ENCODE data around the gene PRPF39. TPM values are rescaled to one million over a fixed set of nuclear protein-coding genes. Genes with fewer than 3 reads are reported as not detected.

Gene PRPF39
- total and polyA plus RNA-seq, 2 of the 13 experiments (the other 11 are each of a cell fraction or from before 2014, with no cell fraction given) = 44.2 to 65.0 TPM

DNA sequence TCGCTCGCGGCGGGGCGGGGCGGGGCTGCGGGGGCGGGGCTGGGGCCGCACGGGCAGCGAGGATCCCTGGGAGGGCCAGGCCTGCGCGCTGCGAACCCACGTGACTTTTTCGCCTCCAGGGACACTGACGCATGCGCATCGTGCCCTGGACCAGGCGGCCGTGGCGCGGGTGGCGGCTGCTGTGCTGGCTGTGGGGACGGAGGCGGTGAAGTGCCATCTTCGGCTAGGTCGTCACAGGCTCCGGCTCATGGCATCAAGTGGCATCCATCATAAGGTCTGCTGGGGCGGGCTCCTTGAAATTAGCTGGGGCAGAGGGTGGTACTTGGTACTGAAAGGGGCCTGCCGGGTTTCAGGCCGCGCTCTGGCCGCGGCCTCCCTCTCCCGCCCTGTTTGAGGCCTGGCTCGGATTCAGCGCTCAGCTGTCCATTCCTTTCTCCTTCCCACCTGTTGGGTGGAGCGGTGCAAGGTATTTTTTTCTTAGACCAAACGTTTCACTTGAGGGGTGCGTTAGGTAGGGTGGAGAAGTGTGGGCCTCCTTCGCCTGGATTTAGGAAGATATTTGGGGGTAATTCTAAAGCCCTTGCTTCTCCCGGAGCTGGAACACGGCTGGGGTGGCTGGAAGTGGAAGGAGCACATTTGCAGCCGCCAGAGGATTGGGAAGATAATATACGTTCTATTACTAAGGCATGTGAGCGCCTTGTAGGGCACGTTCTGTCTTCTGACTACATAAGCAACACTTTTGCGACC is at the start of gene PRPF39 (continued):
- TF ChIP-seq ZSCAN9 (CRISPR knock-in tag; IDR thresholded peaks at IDR 0.05; ENCODE audit: borderline replicate concordance) = 0 out of 2 replicates have a peak, but pooled peaks have one; percentile 26
- TF ChIP-seq ZNF235 (CRISPR knock-in tag; IDR thresholded peaks at IDR 0.05; ENCODE audit: borderline replicate concordance) = no peak
- TF ChIP-seq MYNN (CRISPR knock-in tag; IDR thresholded peaks at IDR 0.05; ENCODE audit: low read depth) = no peak
- no peak; the same call in 1 of the 2 replicates for TF ChIP-seq NFKB2 (CRISPR knock-in tag; IDR thresholded peaks at IDR 0.05; ENCODE audit: borderline replicate concordance)
- TF ChIP-seq SP140L (CRISPR knock-in tag; IDR thresholded peaks at IDR 0.05; ENCODE audit: borderline replicate concordance) = no peak
- TF ChIP-seq ZSCAN21 (CRISPR knock-in tag; IDR thresholded peaks at IDR 0.05; ENCODE audit: borderline replicate concordance) = no peak
- no peak for TF ChIP-seq ZNF569 (CRISPR knock-in tag; IDR thresholded peaks at IDR 0.05; ENCODE audit: borderline replicate concordance)
- TF ChIP-seq GTF2F1 (IDR thresholded peaks at IDR 0.05; ENCODE audit: low read length) = 0 out of 2 replicates have a peak, but pooled peaks have one; percentile 23
- TF ChIP-seq NR2F6 (IDR thresholded peaks at IDR 0.05) = no peak
- TF ChIP-seq NR2F6 (CRISPR knock-in tag; IDR thresholded peaks at IDR 0.05) = no peak
- peak; percentile 74; the same call in 1 of the 2 replicates for TF ChIP-seq TMF1 (CRISPR knock-in tag; IDR thresholded peaks at IDR 0.05; ENCODE audit: low read depth)
- peak; percentile 53 for TF ChIP-seq RAD21 (CRISPR knock-in tag; IDR thresholded peaks at IDR 0.05)
- TF ChIP-seq LCORL (IDR thresholded peaks at IDR 0.05) = no peak
- TF ChIP-seq LCORL (CRISPR knock-in tag; IDR thresholded peaks at IDR 0.05) = no peak
- no peak for TF ChIP-seq ZBTB7A (CRISPR knock-in tag; IDR thresholded peaks at IDR 0.05)
- no peak for TF ChIP-seq ZNF883 (CRISPR knock-in tag; IDR thresholded peaks at IDR 0.05; ENCODE audit: not compliant biosample characterization)
- TF ChIP-seq SPEN (CRISPR knock-in tag; IDR thresholded peaks at IDR 0.05; ENCODE audit: low read depth) = peak; percentile 83
- TF ChIP-seq AHR (CRISPR knock-in tag; IDR thresholded peaks at IDR 0.05) = no peak
- TF ChIP-seq, protein P1, sequence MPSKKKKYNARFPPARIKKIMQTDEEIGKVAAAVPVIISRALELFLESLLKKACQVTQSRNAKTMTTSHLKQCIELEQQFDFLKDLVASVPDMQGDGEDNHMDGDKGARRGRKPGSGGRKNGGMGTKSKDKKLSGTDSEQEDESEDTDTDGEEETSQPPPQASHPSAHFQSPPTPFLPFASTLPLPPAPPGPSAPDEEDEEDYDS (CRISPR knock-in tag; IDR thresholded peaks at IDR 0.05) = 0 out of 2 replicates have a peak, but pooled peaks have one; percentile 13
- 0 out of 2 replicates have a peak, but pooled peaks have one; percentile 26 for TF ChIP-seq DNMT1 (CRISPR knock-in tag; IDR thresholded peaks at IDR 0.05)
- TF ChIP-seq MAF1 (CRISPR knock-in tag; IDR thresholded peaks at IDR 0.05; ENCODE audit: borderline replicate concordance) = no peak
- no peak for TF ChIP-seq ZFP36 (IDR thresholded peaks at IDR 0.05; ENCODE audit: borderline replicate concordance, low read depth, low read length, partially characterized antibody)
- TF ChIP-seq ZNF253 (CRISPR knock-in tag; IDR thresholded peaks at IDR 0.05; ENCODE audit: borderline replicate concordance) = no peak
- no peak for TF ChIP-seq ZNF282 (IDR thresholded peaks at IDR 0.05; ENCODE audit: partially characterized antibody)
- TF ChIP-seq, protein P2, sequence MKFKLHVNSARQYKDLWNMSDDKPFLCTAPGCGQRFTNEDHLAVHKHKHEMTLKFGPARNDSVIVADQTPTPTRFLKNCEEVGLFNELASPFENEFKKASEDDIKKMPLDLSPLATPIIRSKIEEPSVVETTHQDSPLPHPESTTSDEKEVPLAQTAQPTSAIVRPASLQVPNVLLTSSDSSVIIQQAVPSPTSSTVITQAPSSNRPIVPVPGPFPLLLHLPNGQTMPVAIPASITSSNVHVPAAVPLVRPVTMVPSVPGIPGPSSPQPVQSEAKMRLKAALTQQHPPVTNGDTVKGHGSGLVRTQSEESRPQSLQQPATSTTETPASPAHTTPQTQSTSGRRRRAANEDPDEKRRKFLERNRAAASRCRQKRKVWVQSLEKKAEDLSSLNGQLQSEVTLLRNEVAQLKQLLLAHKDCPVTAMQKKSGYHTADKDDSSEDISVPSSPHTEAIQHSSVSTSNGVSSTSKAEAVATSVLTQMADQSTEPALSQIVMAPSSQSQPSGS (CRISPR knock-in tag; IDR thresholded peaks at IDR 0.05) = no peak
- TF ChIP-seq ZMYM2 (CRISPR knock-in tag; IDR thresholded peaks at IDR 0.05) = no peak

Data from HepG2 (cell line).